Right ventricle myocardium inferior (tissue), 1 donor: ENCODE measurements around the gene LMBRD1. TPM values are rescaled to one million over a fixed set of nuclear protein-coding genes. Genes with fewer than 3 reads are reported as not detected.
"Not testable (repeated sequence)": the region's sequence is repeated elsewhere in the genome, so short reads cannot be mapped to it uniquely, and the experiment has no call there.

ENCODE experiments used
- ATAC-seq: fragments of 200-7000 bp; cut with Tn5 transposase; one replicate; pipeline ENCODE4 v1.9.1; 2020; ENCODE audit warnings: mild to moderate bottlenecking, moderate library complexity
- DNase-seq: peaks from one replicate; pipeline ENCODE4 v3.0.0; 2021; ENCODE audit errors: missing footprints
- intact Hi-C: fragments of 100-400 bp; cut with DNase I; formaldehyde crosslinking; loops from one replicate; pipeline ENCODE4 v1.11.0; 2022
- long read RNA-seq: library from polyadenylated mRNA; unstranded; transcript quantifications from one replicate; pipeline ENCODE4 v2.0.0, GENCODE V29; 2021
- total RNA-seq: library from RNA; stranded (reverse); fragmentation: NEBNext Ultra II Directional; extraction: Animal tissue kit (Norgen Biotek cat#: 25700); gene quantifications from one replicate; pipeline ENCODE4 v1.2.1, GENCODE V29; 2021
- donor health status: DM: no; HTN: yes; CAD: no; lungs with severe emphysema.

LMBRD1 gene
- total RNA-seq: 50.2 TPM
- long read RNA-seq, transcript LMBRD1-202 (16 exons, 2,264 nt): major isoform, 24 of 25 reads
- long read RNA-seq, partial matches to known transcripts: 1 of 25 reads
- long read RNA-seq, other reads (novel, unspliced or antisense): 0 of 25 reads

- DNase-seq (peak; percentile 100), ATAC-seq (peak; percentile 98)
- intact Hi-C loops: no loop called here
Measured at GRCh38 chr6:69796642-69797390, at the start of gene LMBRD1. Gene LMBRD1 (minus strand): TSS chr6:69797010. CDS start chr6:69796881, 129 bp downstream.

- ATAC-seq: no peak
- intact Hi-C loops: no loop called here
- no peak for DNase-seq
Measured at GRCh38 chr6:69846312-69846711, 49.5 kb upstream of the LMBRD1 start.

- ATAC-seq: no peak
- DNase-seq: no peak
- intact Hi-C loops: no loop called here
Measured at GRCh38 chr6:69843189-69843588, 46.4 kb upstream of the LMBRD1 start.

- DNase-seq (no peak), ATAC-seq (no peak)
- intact Hi-C loops: no loop called here
Measured at GRCh38 chr6:69841862-69842261, 45.1 kb upstream of the LMBRD1 start.

GRCh38 chr6:69835414-69836179 lies 38.8 kb upstream of the LMBRD1 start:
- intact Hi-C loops: loop anchor here (5.0 to 10.0 kb wide), 2 partner anchors 149 to 272 kb away; no protein-coding TSS in a partner anchor
- ATAC-seq (no peak), DNase-seq (no peak)

- DNase-seq (no peak), ATAC-seq (no peak)
- intact Hi-C loops: loop anchor here (10.0 kb wide), 1 partner anchor 152 kb away; no protein-coding TSS in a partner anchor
Measured at GRCh38 chr6:69832558-69832957, 35.7 kb upstream of the LMBRD1 start.

- ATAC-seq (no peak), DNase-seq (no peak)
- intact Hi-C loops: no loop called here
Measured at GRCh38 chr6:69827276-69827893, 30.6 kb upstream of the LMBRD1 start.

GRCh38 chr6:69825904-69826303 lies 29.1 kb upstream of the LMBRD1 start:
- ATAC-seq: no peak
- intact Hi-C loops: no loop called here
- DNase-seq: no peak

- ATAC-seq, intact Hi-C loops, DNase-seq: not testable (repeated sequence)
Measured at GRCh38 chr6:69824355-69824754, 27.5 kb upstream of the LMBRD1 start.

GRCh38 chr6:69820438-69820837 lies 23.6 kb upstream of the LMBRD1 start:
- intact Hi-C loops: no loop called here
- ATAC-seq: no peak
- DNase-seq: no peak

- DNase-seq (no peak), ATAC-seq (no peak)
- intact Hi-C loops: no loop called here
Measured at GRCh38 chr6:69820018-69820417, 23.2 kb upstream of the LMBRD1 start.

- intact Hi-C loops: no loop called here
- DNase-seq (no peak), ATAC-seq (no peak)
Measured at GRCh38 chr6:69819138-69819537, 22.3 kb upstream of the LMBRD1 start.

GRCh38 chr6:69818223-69818930 lies 21.6 kb upstream of the LMBRD1 start:
- intact Hi-C loops: no loop called here
- no peak for DNase-seq
- ATAC-seq: no peak

- DNase-seq (no peak), ATAC-seq (no peak)
- intact Hi-C loops: no loop called here
Measured at GRCh38 chr6:69817358-69817757, 20.5 kb upstream of the LMBRD1 start.

- intact Hi-C loops: no loop called here
- DNase-seq: no peak
- ATAC-seq: no peak
Measured at GRCh38 chr6:69816569-69816968, 19.8 kb upstream of the LMBRD1 start.

- no peak for ATAC-seq
- intact Hi-C loops: no loop called here
- DNase-seq: no peak
Measured at GRCh38 chr6:69816026-69816425, 19.2 kb upstream of the LMBRD1 start.

GRCh38 chr6:69813508-69813907 lies 16.7 kb upstream of the LMBRD1 start:
- ATAC-seq (no peak), DNase-seq (no peak)
- intact Hi-C loops: no loop called here

GRCh38 chr6:69812746-69813427 lies 16.1 kb upstream of the LMBRD1 start:
- no peak for ATAC-seq
- DNase-seq: no peak
- intact Hi-C loops: no loop called here
